ENCODE measurements around the gene HAPLN1. TPM values are rescaled to one million over a fixed set of nuclear protein-coding genes. Genes with fewer than 3 reads are reported as not detected.

Gene HAPLN1
- total RNA-seq, 5 donors from 2014 or later (not counting 1 experiment from before 2014, with no cell fraction given), result not detected

DNA sequence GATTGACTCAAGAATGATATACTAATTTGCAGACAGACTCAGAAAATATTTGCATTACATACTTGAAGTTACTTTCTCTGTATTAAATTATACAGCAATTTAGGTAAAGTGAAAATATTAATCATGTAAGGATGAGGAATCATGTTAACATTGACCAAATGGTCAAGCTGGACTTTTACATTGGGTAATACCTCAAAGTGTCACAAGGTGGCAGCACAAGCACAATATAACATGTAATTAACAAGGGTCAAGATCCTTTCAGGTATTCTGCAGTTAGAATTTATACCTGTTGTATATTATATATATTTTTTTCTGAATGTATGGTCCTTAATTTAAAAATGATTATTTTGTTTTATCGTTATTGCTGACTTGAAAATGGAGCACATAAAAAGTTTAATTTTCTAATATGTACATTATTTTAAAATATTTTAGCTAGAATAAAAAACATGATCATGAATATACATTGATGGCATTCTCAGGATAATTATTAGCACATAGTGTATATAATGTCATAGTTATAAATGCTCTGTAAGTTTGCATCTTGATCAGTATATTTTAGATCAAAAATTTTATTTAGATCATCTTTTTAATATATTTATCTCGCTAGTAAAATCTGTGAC is 8.6 kb downstream of the HAPLN1 start:
- peaks cover 0 to 4% of the 10 kb centered on the region in 2 experiments for H3K27me3 ChIP-seq (replicated peaks in 1 of 2; ENCODE audit: control insufficient read depth in 2 of 2, extremely low read depth in 1 of 2, insufficient read depth in 2 of 2, low read length in 1 of 2)
- H3K27ac ChIP-seq (ENCODE audit: low read length), result no peak overlapping the region
- ChIA-PET POLR2A (no interaction called here), CTCF (interaction anchor here in 1 of 2 donors (0.6 to 1.0 kb wide), 3 partner anchors 9 to 136 kb away, joined by 3 to 4 read pairs (median 4); partner anchors contain the start of gene HAPLN1)
- Mint-ChIP-seq H3K4me3 (no peak overlapping the region), H3K27ac (no peak overlapping the region), H3K36me3 (no peaks in the 10 kb centered on the region), H3K27me3 (peaks cover 6 to 14% of the 10 kb centered on the region in 2 donors), H3K9me3 (no peaks in the 10 kb centered on the region), H3K4me1 (no peaks in the 10 kb centered on the region)
- no peaks in the 10 kb centered on the region for H3K9me3 ChIP-seq
- H3K4me1 ChIP-seq (ENCODE audit: control insufficient read depth in 1 of 2, extremely low read depth in 1 of 2, insufficient read depth in 2 of 2, low read length in 2 of 2), result no peaks in the 10 kb centered on the region
- ATAC-seq (replicated peaks in 1 of 4) (no peak), DNase-seq (peak in 3 of 35 experiments; percentile 1 to 48 (median 8))
- WGBS (ENCODE audit: insufficient coverage), result no CpG with 5 or more reads among the region's 2 CpGs
- no peak overlapping the region for H3K4me3 ChIP-seq (ENCODE audit: control insufficient read depth in 1 of 2, extremely low read depth in 1 of 2, low read length in 1 of 2)
- no peaks in the 10 kb centered on the region for H3K36me3 ChIP-seq (ENCODE audit: control insufficient read depth in 2 of 2, extremely low read depth in 1 of 2, insufficient read depth in 1 of 2, low read length in 1 of 2)

DNA sequence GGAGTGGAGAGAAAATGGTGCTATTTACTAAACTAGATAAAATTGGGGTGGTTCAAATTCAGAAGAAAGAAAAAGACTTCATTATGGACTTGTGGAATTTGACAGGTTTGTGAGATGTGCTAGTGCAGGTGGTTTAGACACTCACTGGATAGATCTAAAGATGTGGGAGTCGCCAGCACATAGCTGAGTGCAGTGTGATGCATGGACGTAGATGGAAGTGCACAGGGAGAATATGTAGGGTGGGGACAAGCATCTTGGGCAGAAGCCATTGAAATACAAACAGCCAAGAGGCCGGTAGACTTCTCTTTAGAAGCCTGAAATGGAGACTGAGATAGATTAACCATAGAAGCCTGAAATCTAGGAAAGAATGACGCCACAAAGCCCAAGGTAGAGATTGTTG is 10.7 kb downstream of the HAPLN1 start:
- Mint-ChIP-seq H3K27ac (no peak overlapping the region), H3K27me3 (peaks cover 7 to 17% of the 10 kb centered on the region in 2 donors), H3K36me3 (no peaks in the 10 kb centered on the region), H3K4me3 (no peak overlapping the region), H3K9me3 (no peaks in the 10 kb centered on the region), H3K4me1 (no peaks in the 10 kb centered on the region)
- POLR2A ChIA-PET, result no interaction called here
- CTCF ChIA-PET, result no interaction called here
- H3K9me3 ChIP-seq, result no peaks in the 10 kb centered on the region
- 64% methylated on average over 4 of the region's 4 CpGs for WGBS (ENCODE audit: insufficient coverage)
- no peaks in the 10 kb centered on the region for H3K36me3 ChIP-seq (ENCODE audit: control insufficient read depth in 2 of 2, extremely low read depth in 1 of 2, insufficient read depth in 1 of 2, low read length in 1 of 2)
- ATAC-seq (replicated peaks in 1 of 4), result no peak
- peaks cover 0 to 4% of the 10 kb centered on the region in 2 experiments for H3K27me3 ChIP-seq (replicated peaks in 1 of 2; ENCODE audit: control insufficient read depth in 2 of 2, extremely low read depth in 1 of 2, insufficient read depth in 2 of 2, low read length in 1 of 2)
- no peaks in the 10 kb centered on the region for H3K4me1 ChIP-seq (ENCODE audit: control insufficient read depth in 1 of 2, extremely low read depth in 1 of 2, insufficient read depth in 2 of 2, low read length in 2 of 2)
- H3K27ac ChIP-seq (ENCODE audit: low read length), result no peak overlapping the region
- no peak overlapping the region for H3K4me3 ChIP-seq (ENCODE audit: control insufficient read depth in 1 of 2, extremely low read depth in 1 of 2, low read length in 1 of 2)
- no peak for DNase-seq

DNA sequence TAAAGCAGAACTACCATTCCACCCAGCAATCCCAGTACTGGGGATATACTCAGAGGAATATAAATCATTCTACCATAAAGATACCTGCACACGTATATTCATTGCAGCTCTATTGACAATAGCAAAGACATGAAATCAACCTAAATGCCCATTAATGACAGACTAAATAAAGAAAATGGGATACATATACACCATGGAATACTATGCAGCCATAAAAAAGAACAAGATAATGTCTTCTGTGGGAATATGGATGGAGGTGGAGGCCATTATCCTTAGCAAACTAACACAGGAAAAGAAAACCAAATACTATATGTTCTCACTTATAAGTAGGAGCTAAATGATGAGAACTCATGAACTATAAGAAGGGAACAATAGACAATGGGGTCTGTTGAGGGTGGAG is 12.5 kb downstream of the HAPLN1 start:
- CTCF ChIA-PET, result no interaction called here
- Histone ChIP-seq H3K27me3 (replicated peaks in 1 of 2; ENCODE audit: control insufficient read depth in 2 of 2, extremely low read depth in 1 of 2, insufficient read depth in 2 of 2, low read length in 1 of 2) (peaks cover 0 to 2% of the 10 kb centered on the region in 2 experiments), H3K4me1 (ENCODE audit: control insufficient read depth in 1 of 2, extremely low read depth in 1 of 2, insufficient read depth in 2 of 2, low read length in 2 of 2) (no peaks in the 10 kb centered on the region), H3K9me3 (no peaks in the 10 kb centered on the region), H3K4me3 (ENCODE audit: control insufficient read depth in 1 of 2, extremely low read depth in 1 of 2, low read length in 1 of 2) (no peak overlapping the region), H3K27ac (ENCODE audit: low read length) (no peak overlapping the region), H3K36me3 (ENCODE audit: control insufficient read depth in 2 of 2, extremely low read depth in 1 of 2, insufficient read depth in 1 of 2, low read length in 1 of 2) (no peaks in the 10 kb centered on the region)
- Mint-ChIP-seq H3K27ac (no peak overlapping the region), H3K4me3 (no peak overlapping the region), H3K36me3 (no peaks in the 10 kb centered on the region), H3K4me1 (no peaks in the 10 kb centered on the region), H3K9me3 (no peaks in the 10 kb centered on the region), H3K27me3 (peaks cover 9 to 16% of the 10 kb centered on the region in 2 donors)
- DNase-seq (no peak), ATAC-seq (replicated peaks in 1 of 4) (no peak)
- POLR2A ChIA-PET, result no interaction called here
- no CpG with 5 or more reads among the region's 1 CpG for WGBS (ENCODE audit: insufficient coverage)

DNA sequence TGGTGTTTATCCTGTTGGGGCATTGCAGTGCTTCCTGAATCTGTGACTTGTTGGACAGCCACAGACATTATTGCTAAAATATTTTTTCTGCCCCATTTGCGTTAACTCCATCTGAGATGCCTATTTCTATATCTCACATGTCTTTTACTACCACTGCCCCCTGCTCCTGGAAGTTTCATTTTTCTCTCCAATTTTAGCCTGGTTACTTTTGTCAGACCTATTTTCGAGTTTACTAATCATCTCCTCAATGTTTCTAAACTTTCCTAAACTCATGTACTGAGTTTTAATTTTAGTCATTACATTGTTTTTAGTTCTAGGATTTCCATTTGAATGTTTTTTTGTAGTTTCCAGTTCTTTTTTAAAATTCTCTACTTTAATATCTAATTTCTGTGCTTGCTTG is 17.6 kb downstream of the HAPLN1 start:
- no peaks in the 10 kb centered on the region for H3K9me3 Mint-ChIP-seq
- Histone ChIP-seq H3K27ac (ENCODE audit: low read length) (no peak overlapping the region), H3K4me3 (ENCODE audit: control insufficient read depth in 1 of 2, extremely low read depth in 1 of 2, low read length in 1 of 2) (no peak overlapping the region), H3K9me3 (no peaks in the 10 kb centered on the region), H3K27me3 (replicated peaks in 1 of 2; ENCODE audit: control insufficient read depth in 2 of 2, extremely low read depth in 1 of 2, insufficient read depth in 2 of 2, low read length in 1 of 2) (no peaks in the 10 kb centered on the region), H3K4me1 (ENCODE audit: control insufficient read depth in 1 of 2, extremely low read depth in 1 of 2, insufficient read depth in 2 of 2, low read length in 2 of 2) (no peaks in the 10 kb centered on the region), H3K36me3 (ENCODE audit: control insufficient read depth in 2 of 2, extremely low read depth in 1 of 2, insufficient read depth in 1 of 2, low read length in 1 of 2) (no peaks in the 10 kb centered on the region)
- H3K27me3 Mint-ChIP-seq, result peaks cover 6 to 17% of the 10 kb centered on the region in 2 donors
- WGBS (ENCODE audit: insufficient coverage), result 80% methylated on average over 1 of the region's 2 CpGs
- H3K4me3 Mint-ChIP-seq, result no peak overlapping the region
- H3K27ac Mint-ChIP-seq, result no peak overlapping the region
- H3K36me3 Mint-ChIP-seq, result no peaks in the 10 kb centered on the region
- ATAC-seq (replicated peaks in 1 of 4) (no peak), DNase-seq (no peak)
- POLR2A ChIA-PET, result no interaction called here
- CTCF ChIA-PET, result no interaction called here
- H3K4me1 Mint-ChIP-seq, result no peaks in the 10 kb centered on the region

DNA sequence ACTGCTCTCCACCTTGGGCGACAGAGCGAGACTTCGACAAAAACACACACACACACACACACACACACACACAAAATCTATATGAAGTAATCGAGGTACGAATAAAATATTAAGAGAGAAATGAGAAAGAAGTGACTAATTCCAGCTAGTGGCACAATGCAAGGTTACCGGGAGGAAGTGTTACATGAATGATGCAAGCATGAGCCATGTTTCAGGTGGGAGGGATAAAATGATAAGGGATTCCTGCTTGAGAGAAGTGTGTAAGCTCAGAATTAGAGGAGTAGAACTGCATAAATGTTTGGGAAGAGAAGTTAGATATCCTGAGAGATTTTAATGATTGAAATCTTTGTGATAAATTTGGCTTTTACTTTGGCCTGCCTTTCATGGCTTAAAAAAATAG is 18.8 kb downstream of the HAPLN1 start:
- ChIA-PET POLR2A (no interaction called here), CTCF (no interaction called here)
- Histone ChIP-seq H3K27ac (ENCODE audit: low read length) (no peak overlapping the region), H3K27me3 (replicated peaks in 1 of 2; ENCODE audit: control insufficient read depth in 2 of 2, extremely low read depth in 1 of 2, insufficient read depth in 2 of 2, low read length in 1 of 2) (no peaks in the 10 kb centered on the region), H3K9me3 (no peaks in the 10 kb centered on the region), H3K36me3 (ENCODE audit: control insufficient read depth in 2 of 2, extremely low read depth in 1 of 2, insufficient read depth in 1 of 2, low read length in 1 of 2) (no peaks in the 10 kb centered on the region), H3K4me3 (ENCODE audit: control insufficient read depth in 1 of 2, extremely low read depth in 1 of 2, low read length in 1 of 2) (no peak overlapping the region), H3K4me1 (ENCODE audit: control insufficient read depth in 1 of 2, extremely low read depth in 1 of 2, insufficient read depth in 2 of 2, low read length in 2 of 2) (no peaks in the 10 kb centered on the region)
- no peak for DNase-seq
- 96% methylated on average over 3 of the region's 6 CpGs for WGBS (ENCODE audit: insufficient coverage)
- H3K27ac Mint-ChIP-seq, result no peak overlapping the region
- no peak for ATAC-seq (replicated peaks in 1 of 4)
- no peaks in the 10 kb centered on the region for H3K9me3 Mint-ChIP-seq
- H3K36me3 Mint-ChIP-seq, result no peaks in the 10 kb centered on the region
- no peaks in the 10 kb centered on the region for H3K4me1 Mint-ChIP-seq
- no peak overlapping the region for H3K4me3 Mint-ChIP-seq
- H3K27me3 Mint-ChIP-seq, result peaks cover 6 to 17% of the 10 kb centered on the region in 2 donors

DNA sequence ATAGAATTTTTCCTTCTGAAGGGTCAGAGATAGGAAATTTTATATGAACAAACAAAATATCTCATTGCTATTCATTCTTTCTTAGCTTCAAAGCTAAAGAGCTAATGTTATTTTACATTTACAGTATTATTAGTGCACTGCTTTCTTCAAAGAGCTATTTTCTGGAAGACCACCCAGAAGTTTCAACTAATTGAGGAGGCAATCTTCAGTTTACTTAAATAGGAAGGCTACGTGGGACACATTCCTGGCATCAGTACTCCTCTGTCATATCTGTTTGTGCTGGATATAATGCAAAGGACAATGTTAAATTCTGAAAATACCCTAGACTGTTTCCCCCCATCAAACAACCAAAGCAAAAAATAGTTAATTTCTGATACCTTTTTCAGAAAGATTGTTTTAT is 30.8 kb downstream of the HAPLN1 start:
- WGBS (ENCODE audit: insufficient coverage), result no CpG with 5 or more reads among the region's 1 CpG
- CTCF ChIA-PET, result no interaction called here
- no peak overlapping the region for H3K4me3 Mint-ChIP-seq

More for the DNA sequence above, 30.8 kb downstream of the HAPLN1 start:
- H3K27me3 ChIP-seq (replicated peaks in 1 of 2; ENCODE audit: control insufficient read depth in 2 of 2, extremely low read depth in 1 of 2, insufficient read depth in 2 of 2, low read length in 1 of 2), result no peaks in the 10 kb centered on the region
- no peaks in the 10 kb centered on the region for H3K9me3 ChIP-seq
- Mint-ChIP-seq H3K27ac (no peak overlapping the region), H3K36me3 (no peaks in the 10 kb centered on the region), H3K4me1 (no peaks in the 10 kb centered on the region), H3K9me3 (no peaks in the 10 kb centered on the region), H3K27me3 (peaks cover 5 to 11% of the 10 kb centered on the region in 2 donors)
- H3K4me3 ChIP-seq (ENCODE audit: control insufficient read depth in 1 of 2, extremely low read depth in 1 of 2, low read length in 1 of 2), result no peak overlapping the region
- no peaks in the 10 kb centered on the region for H3K36me3 ChIP-seq (ENCODE audit: control insufficient read depth in 2 of 2, extremely low read depth in 1 of 2, insufficient read depth in 1 of 2, low read length in 1 of 2)
- POLR2A ChIA-PET, result no interaction called here
- no peak overlapping the region for H3K27ac ChIP-seq (ENCODE audit: low read length)
- H3K4me1 ChIP-seq (ENCODE audit: control insufficient read depth in 1 of 2, extremely low read depth in 1 of 2, insufficient read depth in 2 of 2, low read length in 2 of 2), result no peaks in the 10 kb centered on the region
- ATAC-seq (replicated peaks in 1 of 4) (no peak), DNase-seq (no peak)
